Measurements from ENCODE around the gene FKBP6. TPM values are rescaled to one million over a fixed set of nuclear protein-coding genes. Genes with fewer than 3 reads are reported as not detected.
"Not testable (repeated sequence)": the region's sequence is repeated elsewhere in the genome, so short reads cannot be mapped to it uniquely, and the experiment has no call there.

The FKBP6 gene
- total RNA-seq (2014; rRNA removed; shearing (Covaris generic)): not detected in 2 replicates

GRCh38 chr7:73327922-73328321, at the start of gene FKBP6, which contains the start of gene TRIM50:
TSS of gene FKBP6 (plus strand) at chr7:73328161. CDS start at chr7:73328429, 268 bp downstream.
TSS of gene TRIM50 (minus strand) at chr7:73328082. CDS start at chr7:73324787, 3,295 bp downstream.
- not testable (repeated sequence) for H3K4me1 ChIP-seq; H3K27ac ChIP-seq; H3K9me3 ChIP-seq (replicated peaks); DNase-seq; H3K36me3 ChIP-seq; H3K4me3 ChIP-seq; H3K27me3 ChIP-seq

DNA sequence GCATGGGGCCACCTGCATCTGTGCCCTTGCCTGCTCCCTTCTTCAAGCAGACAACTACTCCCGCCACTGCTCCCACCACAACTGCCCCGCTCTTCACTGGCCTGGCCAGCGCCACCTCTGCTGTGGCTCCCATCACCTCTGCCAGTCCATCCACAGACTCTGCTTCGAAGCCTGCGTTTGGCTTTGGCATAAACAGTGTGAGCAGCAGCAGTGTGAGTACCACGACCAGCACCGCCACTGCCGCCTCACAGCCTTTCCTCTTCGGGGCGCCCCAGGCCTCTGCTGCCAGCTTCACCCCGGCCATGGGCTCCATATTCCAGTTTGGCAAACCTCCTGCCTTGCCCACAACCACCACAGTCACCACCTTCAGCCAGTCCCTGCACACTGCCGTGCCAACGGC, 30.7 kb upstream of the FKBP6 start:
- not testable (repeated sequence) for DNase-seq; H3K9me3 ChIP-seq (replicated peaks); H3K27ac ChIP-seq; H3K27me3 ChIP-seq; H3K4me3 ChIP-seq; H3K36me3 ChIP-seq; H3K4me1 ChIP-seq

- DNase-seq: not testable (repeated sequence)
Observed at GRCh38 chr7:73297706-73298105, 30.3 kb upstream of the FKBP6 start.

DNA sequence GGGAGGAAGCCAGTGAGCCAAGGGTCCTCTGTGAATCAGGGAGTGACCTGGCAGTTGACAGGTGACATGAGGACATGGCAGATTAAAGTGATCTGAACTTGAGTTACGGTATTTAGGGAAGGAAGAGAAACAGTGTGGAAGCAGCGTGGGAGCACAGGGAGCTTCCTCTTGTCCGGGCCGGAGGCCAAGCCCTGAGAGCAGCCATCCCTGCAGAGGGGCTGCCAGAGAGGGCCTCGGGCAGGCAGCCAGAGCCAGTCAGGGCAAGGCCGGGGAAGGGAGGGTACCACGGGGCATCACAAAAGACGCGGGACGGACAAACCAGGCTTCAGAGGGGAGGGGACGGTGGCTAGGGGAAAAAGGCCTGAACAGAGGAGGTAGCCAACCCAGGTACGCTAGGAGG, 28.1 kb upstream of the FKBP6 start:
- H3K4me3 ChIP-seq; DNase-seq; H3K4me1 ChIP-seq; H3K9me3 ChIP-seq (replicated peaks); H3K36me3 ChIP-seq; H3K27ac ChIP-seq; H3K27me3 ChIP-seq: not testable (repeated sequence)

More at GRCh38 chr7:73297706-73298105, 30.3 kb upstream of the FKBP6 start:
- not testable (repeated sequence) for H3K27ac ChIP-seq; H3K4me3 ChIP-seq; H3K9me3 ChIP-seq (replicated peaks); H3K36me3 ChIP-seq; H3K4me1 ChIP-seq; H3K27me3 ChIP-seq

- not testable (repeated sequence) for H3K4me3 ChIP-seq; H3K27me3 ChIP-seq; H3K9me3 ChIP-seq (replicated peaks); H3K4me1 ChIP-seq; DNase-seq; H3K27ac ChIP-seq; H3K36me3 ChIP-seq
Observed at GRCh38 chr7:73301108-73301507, 26.9 kb upstream of the FKBP6 start.

GRCh38 chr7:73302846-73303245, 25.1 kb upstream of the FKBP6 start:
- not testable (repeated sequence) for H3K36me3 ChIP-seq

DNA sequence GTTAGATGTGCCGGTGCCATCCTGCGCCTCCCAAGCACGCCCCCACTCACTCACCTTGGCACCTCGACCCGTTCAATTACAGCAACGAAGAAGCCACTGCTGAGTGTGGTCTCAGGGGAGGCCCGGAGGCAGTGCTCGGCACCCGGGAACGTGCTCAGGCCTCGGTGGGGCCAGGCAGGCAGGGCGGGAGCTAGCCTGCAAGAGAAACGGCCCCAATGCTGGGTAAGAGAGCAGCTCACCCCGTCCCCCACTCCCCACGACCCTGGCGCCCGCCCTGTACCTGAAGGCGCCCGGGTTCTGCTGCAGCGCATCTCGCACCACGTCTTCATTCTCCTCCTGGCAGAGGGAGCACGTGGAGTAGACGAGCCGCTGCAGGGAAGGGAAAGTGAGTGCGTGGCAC, 24.4 kb upstream of the FKBP6 start:
- Histone ChIP-seq H3K9me3 (replicated peaks) (no peaks in the 10 kb centered on the region), H3K4me1 (no peaks in the 10 kb centered on the region), H3K27ac (no peak overlapping the region), H3K36me3 (no peaks in the 10 kb centered on the region), H3K4me3 (no peak overlapping the region), H3K27me3 (no peaks in the 10 kb centered on the region)
- no peak for DNase-seq

More at GRCh38 chr7:73302846-73303245, 25.1 kb upstream of the FKBP6 start:
- not testable (repeated sequence) for DNase-seq; H3K27ac ChIP-seq; H3K4me3 ChIP-seq; H3K4me1 ChIP-seq; H3K9me3 ChIP-seq (replicated peaks); H3K27me3 ChIP-seq

DNA sequence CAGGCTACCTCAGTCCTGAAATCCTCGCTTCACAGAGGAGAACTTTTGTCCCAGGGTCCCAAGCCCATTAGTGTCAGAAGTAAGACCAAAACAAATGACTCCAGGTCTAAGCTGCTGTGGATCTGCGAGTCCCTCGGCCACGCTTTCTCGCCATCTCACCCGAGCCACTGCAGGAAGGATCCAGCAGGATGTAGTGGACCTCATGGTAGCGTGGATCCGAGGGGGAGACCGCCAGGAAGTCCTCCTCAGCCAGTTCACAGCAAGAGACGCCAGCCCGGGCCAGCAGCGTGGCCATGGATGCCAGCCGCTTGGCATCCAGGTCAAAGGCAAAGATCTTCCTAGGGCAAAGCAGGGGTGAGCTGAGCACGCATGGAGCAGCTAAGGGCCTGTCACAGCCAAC, 23.9 kb upstream of the FKBP6 start:
- Histone ChIP-seq H3K36me3 (no peaks in the 10 kb centered on the region), H3K9me3 (replicated peaks) (no peaks in the 10 kb centered on the region), H3K27me3 (no peaks in the 10 kb centered on the region), H3K4me3 (no peak overlapping the region), H3K4me1 (no peaks in the 10 kb centered on the region), H3K27ac (no peak overlapping the region)
- DNase-seq: no peak

- peak in 1 of 2 experiments; percentile 19 for DNase-seq
- H3K36me3 ChIP-seq: not testable (repeated sequence)
Observed at GRCh38 chr7:73304612-73305387, 23.2 kb upstream of the FKBP6 start.

DNA sequence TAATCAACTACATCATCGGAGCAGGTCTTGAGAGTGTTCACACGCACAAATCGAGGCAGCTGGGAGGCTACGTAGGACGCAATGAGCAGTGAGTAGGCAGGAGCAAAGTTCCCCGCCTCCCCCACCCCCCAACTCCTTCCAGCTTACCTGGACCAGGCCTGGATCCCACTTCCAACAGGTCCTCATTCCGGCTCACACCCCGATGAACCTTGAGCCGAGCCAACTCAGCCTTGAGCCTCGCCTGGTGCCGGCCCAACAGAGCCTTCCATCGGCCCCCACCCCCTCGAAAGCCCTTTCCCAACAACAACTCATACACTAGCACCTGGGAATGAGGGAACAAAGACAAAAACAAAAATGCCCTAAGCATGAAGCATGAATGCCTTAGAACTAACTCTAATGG, 20.5 kb upstream of the FKBP6 start:
- no peak overlapping the region for H3K4me3 ChIP-seq
- no peaks in the 10 kb centered on the region for H3K27me3 ChIP-seq
- H3K9me3 ChIP-seq (replicated peaks): no peaks in the 10 kb centered on the region
- DNase-seq: no peak
- H3K36me3 ChIP-seq: no peaks in the 10 kb centered on the region
- H3K27ac ChIP-seq: no peak overlapping the region
- H3K4me1 ChIP-seq: no peaks in the 10 kb centered on the region

More at GRCh38 chr7:73304612-73305387, 23.2 kb upstream of the FKBP6 start:
- H3K9me3 ChIP-seq (replicated peaks); H3K27me3 ChIP-seq; H3K4me1 ChIP-seq; H3K27ac ChIP-seq; H3K4me3 ChIP-seq: not testable (repeated sequence)

GRCh38 chr7:73308074-73308664, 19.8 kb upstream of the FKBP6 start:
- H3K4me1 ChIP-seq: no peaks in the 10 kb centered on the region
- no peaks in the 10 kb centered on the region for H3K36me3 ChIP-seq
- no peaks in the 10 kb centered on the region for H3K27me3 ChIP-seq
- H3K27ac ChIP-seq: no peak overlapping the region
- DNase-seq: no peak
- H3K9me3 ChIP-seq (replicated peaks): no peaks in the 10 kb centered on the region
- H3K4me3 ChIP-seq: peak overlapping the region; percentile 52

- no peaks in the 10 kb centered on the region for H3K27me3 ChIP-seq
- H3K27ac ChIP-seq: no peak within 1 kb of the TSS
- H3K9me3 ChIP-seq (replicated peaks): no peaks in the 10 kb centered on the region
- H3K4me1 ChIP-seq: no peaks in the 10 kb centered on the region
- H3K4me3 ChIP-seq: peak within 1 kb of the TSS; percentile 52
- peak; percentile 49 to 54 for DNase-seq
- H3K36me3 ChIP-seq: no peaks in the 10 kb centered on the region
Observed at GRCh38 chr7:73308665-73309214, 19.2 kb upstream of the FKBP6 start, which contains the start of gene NSUN5. TSS of gene NSUN5 (minus strand) at chr7:73308826. CDS start at chr7:73308790, 36 bp downstream.

- not testable (repeated sequence) for H3K4me3 ChIP-seq; H3K27me3 ChIP-seq; H3K9me3 ChIP-seq (replicated peaks); H3K36me3 ChIP-seq; H3K27ac ChIP-seq; DNase-seq; H3K4me1 ChIP-seq
Observed at GRCh38 chr7:73311421-73311820, 16.5 kb upstream of the FKBP6 start.

DNA sequence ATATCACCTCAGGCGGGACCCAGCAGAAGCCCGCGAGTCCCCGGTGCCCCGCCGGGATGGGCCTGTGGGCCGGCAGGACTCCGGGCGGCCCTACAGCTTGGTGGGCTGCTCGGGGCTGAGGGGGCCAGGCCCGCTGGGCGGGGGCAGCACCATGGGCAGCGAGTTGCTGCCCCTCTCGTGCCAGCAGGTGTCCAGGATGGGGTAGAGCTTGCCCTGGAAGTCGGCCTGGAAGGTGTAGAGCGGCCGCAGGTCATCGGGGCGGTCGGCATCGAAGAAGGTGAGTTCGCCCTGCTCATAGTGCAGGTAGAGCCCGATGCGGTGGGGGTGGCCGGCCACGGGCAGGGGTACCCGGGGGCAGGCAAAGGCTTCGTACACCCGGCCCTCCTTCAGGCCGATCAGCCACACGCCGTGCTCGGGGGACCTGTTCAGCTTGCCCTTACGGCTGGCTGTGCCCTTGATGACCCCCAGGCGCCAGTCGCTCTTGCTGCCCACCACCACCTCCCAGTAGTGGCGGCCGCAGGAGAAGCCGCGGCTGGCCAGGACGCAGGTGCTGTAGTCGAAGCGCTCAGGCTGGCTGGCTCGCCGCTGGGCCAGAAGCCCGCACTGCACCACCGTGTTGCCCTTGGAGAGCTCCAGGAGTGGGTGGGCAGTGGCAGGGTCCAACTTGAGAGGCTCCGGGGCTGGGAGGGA, 15.0 kb upstream of the FKBP6 start:
- DNase-seq: no peak
- Histone ChIP-seq H3K27me3 (0 out of 2 replicates have a peak, but pooled peaks cover 4% of the 10 kb centered on the region), H3K36me3 (no peaks in the 10 kb centered on the region), H3K27ac (no peak overlapping the region), H3K4me1 (no peaks in the 10 kb centered on the region), H3K4me3 (no peak overlapping the region), H3K9me3 (replicated peaks) (no peaks in the 10 kb centered on the region)

- Histone ChIP-seq H3K36me3 (no peaks in the 10 kb centered on the region), H3K27me3 (0 out of 2 replicates have a peak, but pooled peaks cover 4% of the 10 kb centered on the region), H3K4me1 (no peaks in the 10 kb centered on the region), H3K27ac (no peak overlapping the region), H3K4me3 (no peak overlapping the region), H3K9me3 (replicated peaks) (no peaks in the 10 kb centered on the region)
- no peak for DNase-seq
Observed at GRCh38 chr7:73313521-73313906, 14.4 kb upstream of the FKBP6 start.

All from SJCRH30 (cell line).